Endothelial cell of umbilical vein (primary cell): ENCODE measurements around the gene GH1. TPM values are rescaled to one million over a fixed set of nuclear protein-coding genes. Genes with fewer than 3 reads are reported as not detected.

ENCODE experiments used
- BruUV-seq: library from RNA; stranded (reverse); fragments of 400-500 nt; replicated peaks from 2 replicates; lab custom pipeline; 2021; lab: Mats Ljungman, UMichigan
- CTCF ChIA-PET: fragments of 300-600, 350-600 bp; sonication (Branson Sonifier 250); formaldehyde crosslinking; loops from one replicate; lab custom pipeline; 2021; ENCODE audit warnings: antibody characterized with exemption, inconsistent platforms; lab: Charles Lee
- POLR2A ChIA-PET: fragments of 300-600, 350-600 bp; sonication (Branson Sonifier 250); formaldehyde crosslinking; loops from one replicate; lab custom pipeline; 2021; ENCODE audit warnings: antibody characterized with exemption, inconsistent platforms; lab: Charles Lee
- DNase-seq: peaks from one replicate; pipeline ENCODE4 v3.0.0-alpha.2; 2011; ENCODE audit warnings: low read depth, low spot score
- FAIRE-seq: peaks from 2 replicates; lab custom pipeline; 2011; peaks lifted over from hg19 to GRCh38; lab: Jason Lieb, UNC
- H2AFZ ChIP-seq: 2 replicates; pipeline ENCODE4 v1.6.0; 2012; ENCODE audit warnings: low read depth, low read length, control low read depth, inconsistent platforms
- H3K27ac ChIP-seq: 2 replicates; pipeline ENCODE4 v1.5.1; 2011; ENCODE audit warnings: low read depth, mild to moderate bottlenecking, control low read depth, low read length, moderate library complexity; ENCODE audit not compliant: insufficient read depth
- H3K27me3 ChIP-seq, 2 experiments: 2 replicates each; pipeline versions ENCODE4 v1.6.0 to v1.6.1; 2011; ENCODE audit warnings: low read length in 2 of 2, mixed read lengths in 1 of 2; ENCODE audit not compliant: control insufficient read depth in 2 of 2, insufficient read depth in 2 of 2
- H3K36me3 ChIP-seq, 2 experiments: 2 replicates in 1 of 2; 3 replicates in 1 of 2; pipeline ENCODE4 v1.5.1; 2011; ENCODE audit warnings: low read length in 2 of 2, mild to moderate bottlenecking in 1 of 2, moderate library complexity in 1 of 2; ENCODE audit not compliant: control insufficient read depth in 2 of 2, insufficient read depth in 2 of 2; ENCODE audit errors: extremely low read depth in 1 of 2
- H3K4me1 ChIP-seq: 3 replicates; pipeline ENCODE4 v1.5.1; 2011; ENCODE audit warnings: mild to moderate bottlenecking, low read length; ENCODE audit not compliant: control insufficient read depth, insufficient read depth; ENCODE audit errors: extremely low read depth
- H3K4me2 ChIP-seq: 2 replicates; pipeline ENCODE4 v1.6.1; 2011; ENCODE audit warnings: low read length, control low read depth, mixed read lengths; ENCODE audit not compliant: insufficient read depth
- H3K4me3 ChIP-seq, 3 experiments: fragments of 200-600 bp in 1 of 3; sonication (generic), shearing (Covaris generic) in 1 of 3; replicated peaks in 1 of 3; 2 replicates each; pipeline ENCODE4 v1.5.1; 2011 to 2016; ENCODE audit warnings: control low read depth in 3 of 3, low read length in 3 of 3, mild to moderate bottlenecking in 2 of 3, inconsistent platforms in 1 of 3, low read depth in 1 of 3, moderate library complexity in 1 of 3; ENCODE audit not compliant: insufficient read depth in 1 of 3
- H3K79me2 ChIP-seq: 2 replicates; pipeline ENCODE4 v1.6.0; 2012; ENCODE audit warnings: low read length, inconsistent platforms; ENCODE audit not compliant: control insufficient read depth, insufficient read depth
- H3K9ac ChIP-seq: replicated peaks from 2 replicates; pipeline ENCODE3; 2011; ENCODE audit warnings: low read length, control low read depth; ENCODE audit not compliant: insufficient read depth; ENCODE audit errors: extremely low read depth
- H3K9me1 ChIP-seq: replicated peaks from 3 replicates; pipeline ENCODE4 v1.6.0; 2011; ENCODE audit warnings: mild to moderate bottlenecking, low read length; ENCODE audit not compliant: control insufficient read depth, insufficient read depth; ENCODE audit errors: extremely low read depth
- H3K9me3 ChIP-seq: replicated peaks from 2 replicates; pipeline ENCODE4 v1.5.1; 2012; ENCODE audit warnings: low read length, inconsistent platforms; ENCODE audit not compliant: control insufficient read depth, insufficient read depth
- H4K20me1 ChIP-seq: replicated peaks from 2 replicates; pipeline ENCODE3; 2011; ENCODE audit warnings: mild to moderate bottlenecking, low read length; ENCODE audit not compliant: control insufficient read depth, insufficient read depth; ENCODE audit errors: extremely low read depth
- EZH2 ChIP-seq: IDR thresholded peaks from 2 replicates; pipeline ENCODE4 v1.6.1; 2012; ENCODE audit warnings: borderline replicate concordance, low read depth, mild to moderate bottlenecking, moderate library complexity, low read length, inconsistent platforms; ENCODE audit not compliant: severe bottlenecking
- FOS ChIP-seq: IDR thresholded peaks from 2 replicates; pipeline ENCODE4 v1.6.1; 2011; ENCODE audit warnings: mild to moderate bottlenecking, low read length, moderate library complexity, borderline replicate concordance; ENCODE audit not compliant: insufficient read depth
- GATA2 ChIP-seq: IDR thresholded peaks from 2 replicates; pipeline ENCODE4 v1.7.0; 2011; ENCODE audit warnings: low read depth, mild to moderate bottlenecking, moderate library complexity, mixed read lengths, low read length; ENCODE audit not compliant: insufficient read length, insufficient read depth
- JUN ChIP-seq: IDR thresholded peaks from 2 replicates; pipeline ENCODE4 v1.6.1; 2011; ENCODE audit warnings: borderline replicate concordance, low read depth; ENCODE audit not compliant: insufficient read length, insufficient read depth
- MYC ChIP-seq: IDR thresholded peaks from one replicate; pipeline ENCODE4 v1.6.1; 2011; ENCODE audit warnings: mild to moderate bottlenecking, low read depth, low read length
- POLR2A ChIP-seq: IDR thresholded peaks from 2 replicates; pipeline ENCODE4 v1.6.1; 2012; ENCODE audit warnings: low read depth, mild to moderate bottlenecking, control low read depth, low read length
- POLR2AphosphoS5 ChIP-seq: IDR thresholded peaks from 2 replicates; pipeline ENCODE4 v1.6.1; 2012; ENCODE audit warnings: low read depth, mild to moderate bottlenecking, control low read depth, low read length, moderate library complexity; ENCODE audit not compliant: insufficient read depth
- dilution Hi-C: fragments of 300-500 bp; cut with MboI; formaldehyde crosslinking; loops from one replicate; pipeline ENCODE4 v1.15.0; 2019; ENCODE audit warnings: low sequenced_read_pairs; ENCODE audit not compliant: extremely low pct_ligation_motif_present
- intact Hi-C: fragments of 100-400 bp; cut with micrococcal nuclease; formaldehyde crosslinking; loops from one replicate; pipeline ENCODE4 v1.10.0; 2022
- polyA plus RNA-seq, 4 experiments: library from polyadenylated mRNA; depleted of rRNA in 3 of 4; stranded (reverse) in 3 of 4; unstranded in 1 of 4; fragments of >200 nt; gene quantifications; 2 replicates each; pipeline versions ENCODE4 v1.2.1 to v1.2.3, GENCODE V29; 2011 to 2012; ENCODE audit warnings: missing spikeins in 1 of 4
- total RNA-seq: library from RNA; stranded (reverse); gene quantifications from 2 replicates; pipeline ENCODE4 v1.2.3, GENCODE V29; 2021
- TF ChIP-seq, protein P1 (sequence below), 2 donors: IDR thresholded peaks; 1 replicate in 1 of 2; 2 replicates in 1 of 2; pipeline ENCODE4 v1.5.1; 2011; ENCODE audit warnings: low read length in 2 of 2, mild to moderate bottlenecking in 2 of 2, moderate library complexity in 2 of 2, control low read depth in 1 of 2, inconsistent platforms in 1 of 2, low read depth in 1 of 2; ENCODE audit not compliant: insufficient read depth in 1 of 2; ENCODE audit errors: extremely low read depth in 1 of 2
- TF ChIP-seq, protein P2 (sequence below): IDR thresholded peaks from 2 replicates; pipeline ENCODE4 v1.6.1; 2011; ENCODE audit not compliant: insufficient read depth, insufficient read length

Gene GH1
- total and polyA plus RNA-seq, 2 donors (not counting 3 experiments of a cell fraction or from before 2014, with no cell fraction given), result not detected

GRCh38 chr17:63930951-63931575 lies 12.4 kb upstream of the GH1 start:
- Histone ChIP-seq H3K9me1 (no peaks in the 10 kb centered on the region), H3K4me2 (no peak overlapping the region), H4K20me1 (no peaks in the 10 kb centered on the region), H3K9me3 (no peaks in the 10 kb centered on the region), H3K4me3 (no peak overlapping the region), H3K9ac (no peak overlapping the region), H3K4me1 (peaks cover 4% of the 10 kb centered on the region), H3K36me3 (no peaks in the 10 kb centered on the region), H3K27me3 (no peaks in the 10 kb centered on the region), H3K79me2 (no peaks in the 10 kb centered on the region), H3K27ac (no peak overlapping the region), H2AFZ (peak overlapping the region; percentile 53)
- no peak for TF ChIP-seq EZH2
- no peak for TF ChIP-seq GATA2
- no peak for TF ChIP-seq POLR2AphosphoS5
- FAIRE-seq (peak; percentile 72), DNase-seq (no peak)
- intact Hi-C loops (no loop called here), dilution Hi-C loops (no loop called here)
- BruUV-seq, result no TSS peak
- CTCF ChIA-PET, result interaction anchor here (0.9 to 3.5 kb wide), 4 partner anchors 12 to 19 kb away, joined by 3 to 26 read pairs (median 22); partner anchors contain the start of gene GH1
- POLR2A ChIA-PET, result no interaction called here

- FAIRE-seq (no peak), DNase-seq (no peak)
- BruUV-seq, result no TSS peak
- Histone ChIP-seq H3K27ac (no peak overlapping the region), H3K4me1 (peaks cover 4% of the 10 kb centered on the region), H3K4me3 (no peak overlapping the region), H3K9me1 (no peaks in the 10 kb centered on the region), H3K9me3 (no peaks in the 10 kb centered on the region), H3K27me3 (no peaks in the 10 kb centered on the region), H3K36me3 (no peaks in the 10 kb centered on the region), H3K4me2 (no peak overlapping the region), H3K9ac (no peak overlapping the region), H2AFZ (peak overlapping the region; percentile 53), H4K20me1 (no peaks in the 10 kb centered on the region), H3K79me2 (no peaks in the 10 kb centered on the region)
- POLR2A ChIA-PET, result interaction anchor here (0.5 kb wide), 1 partner anchor 77 kb away, joined by 3 read pairs; no protein-coding TSS in a partner anchor
- CTCF ChIA-PET, result interaction anchor here (1.1 to 3.5 kb wide), 6 partner anchors 11 to 203 kb away, joined by 3 to 26 read pairs (median 10); partner anchors contain the start of gene GH1
- dilution Hi-C loops (no loop called here), intact Hi-C loops (no loop called here)
- TF ChIP-seq, protein P1, sequence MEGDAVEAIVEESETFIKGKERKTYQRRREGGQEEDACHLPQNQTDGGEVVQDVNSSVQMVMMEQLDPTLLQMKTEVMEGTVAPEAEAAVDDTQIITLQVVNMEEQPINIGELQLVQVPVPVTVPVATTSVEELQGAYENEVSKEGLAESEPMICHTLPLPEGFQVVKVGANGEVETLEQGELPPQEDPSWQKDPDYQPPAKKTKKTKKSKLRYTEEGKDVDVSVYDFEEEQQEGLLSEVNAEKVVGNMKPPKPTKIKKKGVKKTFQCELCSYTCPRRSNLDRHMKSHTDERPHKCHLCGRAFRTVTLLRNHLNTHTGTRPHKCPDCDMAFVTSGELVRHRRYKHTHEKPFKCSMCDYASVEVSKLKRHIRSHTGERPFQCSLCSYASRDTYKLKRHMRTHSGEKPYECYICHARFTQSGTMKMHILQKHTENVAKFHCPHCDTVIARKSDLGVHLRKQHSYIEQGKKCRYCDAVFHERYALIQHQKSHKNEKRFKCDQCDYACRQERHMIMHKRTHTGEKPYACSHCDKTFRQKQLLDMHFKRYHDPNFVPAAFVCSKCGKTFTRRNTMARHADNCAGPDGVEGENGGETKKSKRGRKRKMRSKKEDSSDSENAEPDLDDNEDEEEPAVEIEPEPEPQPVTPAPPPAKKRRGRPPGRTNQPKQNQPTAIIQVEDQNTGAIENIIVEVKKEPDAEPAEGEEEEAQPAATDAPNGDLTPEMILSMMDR (IDR thresholded peaks at IDR 0.05; ENCODE audit: extremely low read depth in 1 of 2, insufficient read depth in 1 of 2, low read depth in 1 of 2, low read length in 2 of 2), result no peak
- TF ChIP-seq EZH2 (no peak), FOS (no peak), POLR2A (no peak), MYC (no peak), JUN (no peak), POLR2AphosphoS5 (no peak), GATA2 (no peak)
- TF ChIP-seq, protein P2, sequence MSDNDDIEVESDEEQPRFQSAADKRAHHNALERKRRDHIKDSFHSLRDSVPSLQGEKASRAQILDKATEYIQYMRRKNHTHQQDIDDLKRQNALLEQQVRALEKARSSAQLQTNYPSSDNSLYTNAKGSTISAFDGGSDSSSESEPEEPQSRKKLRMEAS, result no peak
Measured at GRCh38 chr17:63929860-63930766, 11.5 kb upstream of the GH1 start.
